ENCODE measurements around the gene FOXD4.
"Not testable (repeated sequence)": the region's sequence is repeated elsewhere in the genome, so short reads cannot be mapped to it uniquely, and the experiment has no call there.

FOXD4 gene

GRCh38 chr9:93909-94308 is 24.3 kb downstream of the FOXD4 start:
- DNase-seq (ENCODE audit: low read depth), result not testable (repeated sequence)

- not testable (repeated sequence) for DNase-seq (ENCODE audit: low read depth)
Measured at GRCh38 chr9:90851-91250, 27.4 kb downstream of the FOXD4 start.

GRCh38 chr9:88396-89037 is 29.7 kb downstream of the FOXD4 start:
- not testable (repeated sequence) for DNase-seq (ENCODE audit: low read depth)

GRCh38 chr9:87860-88259 is 30.4 kb downstream of the FOXD4 start:
- DNase-seq (ENCODE audit: low read depth), result not testable (repeated sequence)

- DNase-seq (ENCODE audit: low read depth), result not testable (repeated sequence)
Measured at GRCh38 chr9:87105-87504, 31.1 kb downstream of the FOXD4 start.

GRCh38 chr9:86697-87096 is 31.5 kb downstream of the FOXD4 start:
- DNase-seq (ENCODE audit: low read depth), result not testable (repeated sequence)

GRCh38 chr9:82932-83689 is 35.1 kb downstream of the FOXD4 start:
- DNase-seq (ENCODE audit: low read depth), result not testable (repeated sequence)

- DNase-seq (ENCODE audit: low read depth), result not testable (repeated sequence)
Measured at GRCh38 chr9:78333-78732, 39.9 kb downstream of the FOXD4 start.

- not testable (repeated sequence) for DNase-seq (ENCODE audit: low read depth)
Measured at GRCh38 chr9:76389-76788, 41.8 kb downstream of the FOXD4 start.

- not testable (repeated sequence) for DNase-seq (ENCODE audit: low read depth)
Measured at GRCh38 chr9:73900-74525, 44.2 kb downstream of the FOXD4 start.

- DNase-seq (ENCODE audit: low read depth), result not testable (repeated sequence)
Measured at GRCh38 chr9:73076-73899, 44.9 kb downstream of the FOXD4 start.

Measured in stimulated activated CD8-positive, alpha-beta memory T cell treated with anti-CD3 and anti-CD28 coated beads, Interleukin-12 subunit alpha, Interleukin-12 subunit beta, amount 100 ng/mL, for 1 hour (primary cell).